ENCODE data around the gene GNG4. TPM values are rescaled to one million over a fixed set of nuclear protein-coding genes. Genes with fewer than 3 reads are reported as not detected.

The GNG4 gene
- total RNA-seq, 3 donors from 2014 or later, result 2.9 to 7.7 (median 4.6) TPM

DNA sequence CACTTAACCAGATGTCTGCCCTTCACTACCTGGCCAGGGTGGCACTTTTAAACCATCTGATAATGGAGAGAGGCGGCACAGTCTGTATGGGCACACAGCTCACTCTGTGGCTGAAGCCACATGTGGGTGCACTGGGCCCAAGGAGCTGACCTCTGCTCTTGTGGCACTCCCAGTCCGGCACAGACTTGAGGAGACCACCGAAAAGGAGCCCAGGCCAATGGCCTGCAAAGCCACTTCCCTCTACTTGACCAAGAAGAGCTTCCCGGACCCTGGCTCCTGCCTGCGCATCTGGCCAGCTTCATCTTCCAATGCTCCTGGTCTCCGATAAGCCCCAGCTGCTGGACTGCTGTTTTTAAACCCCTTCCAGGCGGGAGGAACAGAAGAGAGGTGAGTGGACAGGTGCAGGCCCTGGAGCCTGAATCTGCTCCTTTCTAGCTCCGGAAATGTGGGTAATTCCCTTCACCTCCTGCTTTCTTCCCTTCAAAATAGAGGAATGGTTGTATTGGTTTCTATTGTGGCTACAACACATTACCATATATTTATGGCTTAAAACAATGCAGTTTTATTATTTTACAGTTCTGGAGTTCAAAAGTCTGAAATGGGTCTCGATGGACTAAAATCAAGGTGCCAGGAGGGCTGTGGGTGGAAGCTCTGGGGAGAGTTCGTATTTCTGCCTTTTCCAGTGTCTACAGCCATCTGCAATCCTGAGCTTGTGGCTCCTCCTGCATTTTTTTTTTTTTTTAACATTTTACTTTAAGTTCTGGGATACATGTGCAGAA, 11.6 kb downstream of the GNG4 start:
- ATAC-seq, result peak; percentile 10
- Histone ChIP-seq H3K4me3 (no peak overlapping the region), H3K36me3 (ENCODE audit: low read depth) (no peaks in the 10 kb centered on the region), H3K4me1 (ENCODE audit: low read depth) (no peaks in the 10 kb centered on the region), H3K9me3 (no peaks in the 10 kb centered on the region)
- peak in 1 of 3 donors; percentile 17 for DNase-seq
- no peak for TF ChIP-seq CTCF (IDR thresholded peaks at IDR 0.05)
- intact Hi-C loops (cut with DNase I, micrococcal nuclease), result no loop called here

GRCh38 chr1:235635938-235636662, 13.5 kb downstream of the GNG4 start:
- H3K36me3 ChIP-seq (ENCODE audit: low read depth), result no peaks in the 10 kb centered on the region
- no peak for TF ChIP-seq CTCF (IDR thresholded peaks at IDR 0.05)
- no peaks in the 10 kb centered on the region for H3K9me3 ChIP-seq
- H3K4me1 ChIP-seq (ENCODE audit: low read depth), result no peaks in the 10 kb centered on the region
- intact Hi-C loops (cut with DNase I, micrococcal nuclease), result no loop called here
- DNase-seq (peak in 2 of 3 donors; percentile 31 to 52), ATAC-seq (peak; percentile 90)
- no peak overlapping the region for H3K4me3 ChIP-seq

DNA sequence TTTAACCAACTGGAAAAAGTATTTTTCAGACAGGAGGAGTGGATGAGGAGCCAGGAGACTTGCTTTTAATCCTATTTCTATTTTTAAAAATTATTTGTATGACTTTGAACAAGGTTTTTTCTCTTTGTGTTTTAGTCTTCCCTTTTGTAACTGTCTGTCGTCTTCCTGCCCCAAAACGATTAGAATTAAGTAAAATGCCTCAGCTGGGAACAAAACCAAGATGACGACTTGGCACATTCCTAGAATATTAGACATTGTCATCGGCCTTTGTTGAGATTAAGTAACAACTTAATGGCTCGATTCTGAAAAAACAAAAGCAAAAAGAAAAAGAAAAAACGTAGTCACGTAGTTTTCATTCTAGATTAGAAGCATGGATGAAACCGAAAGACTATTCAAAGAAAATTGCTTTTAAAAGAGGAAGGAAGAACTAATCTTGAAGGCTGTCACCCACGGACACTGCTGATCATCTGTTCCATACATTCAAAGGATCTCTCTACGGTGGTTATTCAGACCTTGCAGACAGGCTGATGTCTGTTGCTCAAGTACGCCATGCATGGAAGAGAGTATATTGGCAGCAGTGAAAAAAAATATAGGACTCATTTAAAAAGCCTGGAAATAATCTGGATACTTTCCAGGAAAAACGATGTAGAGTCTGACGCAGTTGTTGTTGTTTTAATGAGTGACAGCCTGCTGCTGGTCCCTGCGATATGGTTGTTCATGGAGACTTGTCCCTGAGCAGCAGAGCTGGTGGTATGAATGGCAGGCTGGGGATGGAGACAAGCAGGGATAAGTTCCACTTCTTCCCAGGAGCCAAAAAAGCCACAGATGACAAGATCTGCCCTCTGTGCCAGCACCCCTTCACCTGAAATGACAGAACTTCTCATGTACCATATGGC, 16.8 kb downstream of the GNG4 start:
- intact Hi-C loops (cut with DNase I, micrococcal nuclease), result no loop called here
- Histone ChIP-seq H3K36me3 (ENCODE audit: low read depth) (no peaks in the 10 kb centered on the region), H3K9me3 (no peaks in the 10 kb centered on the region), H3K4me1 (ENCODE audit: low read depth) (no peaks in the 10 kb centered on the region), H3K4me3 (no peak overlapping the region)
- DNase-seq (no peak), ATAC-seq (no peak)
- TF ChIP-seq CTCF (IDR thresholded peaks at IDR 0.05), result no peak

DNA sequence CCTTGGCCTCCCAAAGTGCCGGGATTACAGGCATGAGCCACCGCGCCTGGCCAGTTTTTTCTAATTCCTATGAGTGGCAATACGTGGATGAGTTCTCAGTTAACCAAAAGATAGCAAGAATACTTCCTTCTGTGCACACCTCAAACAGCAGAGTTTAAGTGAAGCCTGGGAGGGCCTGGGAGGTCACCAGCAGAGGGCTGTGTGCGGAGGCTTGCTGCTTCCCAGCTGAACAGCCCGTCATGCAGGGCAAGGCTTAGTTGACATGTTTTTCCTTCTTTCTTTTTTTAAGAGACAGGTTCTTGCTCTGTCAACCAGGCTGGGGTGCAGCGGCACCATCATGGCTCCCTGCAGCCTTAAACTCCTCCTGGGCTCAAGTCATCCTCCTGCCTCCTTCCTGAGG, 17.8 kb downstream of the GNG4 start:
- no peaks in the 10 kb centered on the region for H3K36me3 ChIP-seq (ENCODE audit: low read depth)
- H3K4me3 ChIP-seq, result no peak overlapping the region
- no peaks in the 10 kb centered on the region for H3K4me1 ChIP-seq (ENCODE audit: low read depth)
- DNase-seq (peak in 1 of 3 donors; percentile 4), ATAC-seq (no peak)
- no peaks in the 10 kb centered on the region for H3K9me3 ChIP-seq
- TF ChIP-seq CTCF (IDR thresholded peaks at IDR 0.05), result no peak
- intact Hi-C loops (cut with DNase I, micrococcal nuclease), result no loop called here

DNA sequence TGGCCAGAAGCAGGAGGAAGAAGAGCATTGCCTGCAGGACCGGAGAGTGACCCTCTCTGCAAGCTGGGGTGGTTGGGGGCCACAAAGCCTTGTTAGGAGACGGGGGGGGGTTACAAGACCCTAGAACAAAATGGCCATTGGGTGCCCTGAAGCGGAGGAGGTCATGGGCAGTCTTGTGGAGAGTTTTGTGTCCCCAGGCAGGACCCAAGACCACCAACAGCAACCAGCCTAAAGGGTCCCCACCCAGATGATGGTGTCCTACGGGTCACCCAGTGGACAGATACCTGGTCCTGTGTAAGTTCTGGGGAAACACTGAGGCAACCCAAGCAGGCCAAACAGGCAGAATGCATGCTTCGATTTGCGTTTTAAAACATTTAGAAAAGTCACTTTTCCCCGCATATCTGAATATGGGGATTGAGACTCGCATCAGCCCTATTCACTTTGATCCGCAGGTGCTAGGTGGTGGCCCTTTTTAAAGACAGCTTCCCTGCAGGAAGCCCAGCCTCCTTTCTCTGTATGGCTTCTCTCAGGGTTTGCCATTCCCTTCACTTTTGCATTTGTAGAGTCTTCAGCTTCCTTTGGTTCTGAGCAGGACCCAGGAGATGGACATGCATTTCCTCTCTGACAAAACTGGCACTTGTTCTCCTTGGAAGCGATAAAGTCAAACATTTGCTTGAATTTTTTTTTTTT, 21.1 kb downstream of the GNG4 start:
- no peak for TF ChIP-seq CTCF (IDR thresholded peaks at IDR 0.05)
- Histone ChIP-seq H3K4me3 (no peak overlapping the region), H3K9me3 (no peaks in the 10 kb centered on the region), H3K4me1 (ENCODE audit: low read depth) (no peaks in the 10 kb centered on the region), H3K36me3 (ENCODE audit: low read depth) (no peaks in the 10 kb centered on the region)
- intact Hi-C loops (cut with DNase I, micrococcal nuclease), result no loop called here
- DNase-seq (peak in 1 of 3 donors; percentile 16), ATAC-seq (no peak)
